ENCODE measurements around the gene ARPC1A.

The ARPC1A gene

DNA sequence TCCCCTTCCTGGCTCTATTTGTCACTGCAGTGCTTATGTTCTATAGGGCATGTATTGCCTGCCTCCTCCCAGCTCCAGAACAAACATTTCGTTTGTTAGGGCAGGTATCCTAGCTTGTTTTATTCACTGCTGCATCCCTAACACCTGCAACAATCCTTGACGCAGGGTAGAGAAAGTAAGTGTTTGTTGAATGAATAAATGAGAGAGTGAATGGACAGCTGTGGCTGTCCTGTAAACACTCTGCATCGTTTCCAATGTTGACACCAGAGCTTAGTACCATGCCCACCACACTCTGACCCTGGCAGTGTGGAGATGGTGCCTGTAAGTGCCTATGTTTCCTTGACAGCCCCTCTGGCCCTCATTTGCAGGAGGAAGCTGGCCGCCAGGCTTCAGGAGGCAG, 32.0 kb upstream of the ARPC1A start:
- H3K4me2 ChIP-seq = no peak overlapping the region
- H3K4me1 ChIP-seq = no peaks in the 10 kb centered on the region
- no peaks in the 10 kb centered on the region for H3K36me3 ChIP-seq
- no peak overlapping the region for H3K9ac ChIP-seq
- no peaks in the 10 kb centered on the region for H3K27me3 ChIP-seq
- H3K27ac ChIP-seq = no peak overlapping the region
- H4K20me1 ChIP-seq = no peaks in the 10 kb centered on the region; a peak in 1 of 22 replicates
- H3K9me3 ChIP-seq (replicated peaks in 1 of 11) = no peaks in the 10 kb centered on the region
- H3K4me3 ChIP-seq = no peak overlapping the region
- no peak for TF ChIP-seq Cebpa-rat (IDR thresholded peaks at IDR 0.05)

GRCh38 chr7:99296471-99296870, 29.2 kb upstream of the ARPC1A start:
- Histone ChIP-seq H4K20me1 (no peaks in the 10 kb centered on the region; a peak in 1 of 22 replicates), H3K36me3 (no peaks in the 10 kb centered on the region), H3K4me1 (peaks cover 0 to 3% (median 0%) of the 10 kb centered on the region in 10 experiments; a peak in 1 of 20 replicates), H3K27me3 (no peaks in the 10 kb centered on the region), H3K9me3 (replicated peaks in 1 of 11) (no peaks in the 10 kb centered on the region), H3K9ac (no peak overlapping the region), H3K4me3 (no peak overlapping the region), H3K27ac (no peak overlapping the region), H3K4me2 (no peak overlapping the region)
- TF ChIP-seq Cebpa-rat (IDR thresholded peaks at IDR 0.05) = no peak

DNA sequence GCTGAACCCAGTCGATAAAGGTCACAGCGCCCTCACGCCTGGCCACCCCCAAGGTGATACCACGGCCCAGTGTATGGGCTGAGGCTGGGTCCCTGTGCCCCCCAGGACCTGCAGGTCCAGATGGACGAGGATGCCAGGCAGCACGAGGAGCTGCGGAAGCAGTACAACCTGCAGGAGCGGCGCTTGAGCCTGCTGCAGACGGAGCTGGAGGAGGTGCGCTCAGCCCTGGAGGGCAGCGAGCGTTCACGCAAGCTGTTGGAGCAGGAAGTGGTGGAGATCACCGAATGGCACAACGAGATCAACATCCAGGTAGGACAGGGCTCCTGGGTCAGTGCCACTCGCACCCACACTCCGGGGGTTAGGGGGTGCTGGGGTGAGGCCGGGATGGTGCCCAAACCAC, 24.2 kb upstream of the ARPC1A start:
- Histone ChIP-seq H3K4me1 (peaks cover 4 to 22% (median 10%) of the 10 kb centered on the region in 10 experiments; a peak in 16 of 20 replicates), H3K4me3 (no peak overlapping the region), H3K27me3 (no peaks in the 10 kb centered on the region), H3K9ac (no peak overlapping the region), H4K20me1 (no peaks in the 10 kb centered on the region), H3K4me2 (no peak overlapping the region), H3K36me3 (no peaks in the 10 kb centered on the region), H3K9me3 (replicated peaks in 1 of 11) (no peaks in the 10 kb centered on the region), H3K27ac (no peak overlapping the region)
- TF ChIP-seq Cebpa-rat (IDR thresholded peaks at IDR 0.05) = no peak

- Histone ChIP-seq H3K9ac (no peak overlapping the region; a peak in 1 of 22 replicates), H3K4me1 (peaks cover 10 to 43% (median 30%) of the 10 kb centered on the region in 10 experiments; a peak in 18 of 20 replicates), H3K4me2 (peak overlapping the region in 10 of 11 experiments; percentile 0 to 77 (median 33); a peak in 13 of 22 replicates), H3K4me3 (no peak overlapping the region), H3K9me3 (replicated peaks in 1 of 11) (peaks cover 11 to 20% (median 14%) of the 10 kb centered on the region in 11 experiments; a peak in 20 of 22 replicates), H4K20me1 (no peaks in the 10 kb centered on the region), H3K36me3 (0 out of 22 replicates have a peak, but pooled peaks cover 0 to 10% (median 0%) of the 10 kb centered on the region in 11 experiments), H3K27ac (no peak overlapping the region), H3K27me3 (no peaks in the 10 kb centered on the region)
- TF ChIP-seq Cebpa-rat (IDR thresholded peaks at IDR 0.05) = no peak
These were observed 20.0 kb upstream of the ARPC1A start for GRCh38 chr7:99305473-99306260.

DNA sequence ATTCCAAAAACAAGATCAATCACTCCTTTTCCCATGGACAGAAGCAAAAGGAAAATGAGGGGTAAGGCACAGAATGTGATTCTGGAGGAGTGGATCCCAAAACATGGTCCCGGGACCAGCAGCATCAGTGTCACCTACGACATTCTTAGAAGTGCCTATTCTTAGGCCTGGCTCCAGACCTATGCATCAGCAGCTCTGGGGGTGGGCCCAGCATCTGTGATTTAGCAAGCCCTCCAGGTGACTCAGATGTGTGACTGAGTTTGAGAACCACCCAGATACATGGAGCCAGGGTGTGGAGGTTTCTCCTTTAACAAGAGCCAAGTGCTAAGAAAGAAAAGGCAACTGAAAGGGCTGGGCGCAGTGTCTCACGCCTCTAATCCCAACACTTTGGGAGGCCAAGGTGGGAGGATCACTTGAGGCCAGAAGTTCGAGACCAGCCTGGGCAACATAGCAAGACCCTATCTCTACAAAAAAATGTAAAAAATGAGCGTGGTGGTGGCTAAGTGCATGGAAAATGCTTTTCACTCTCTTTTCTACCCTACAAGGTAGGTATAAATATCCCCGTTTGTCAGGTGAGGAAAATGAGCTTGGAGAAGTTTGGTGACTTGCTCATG, 17.1 kb upstream of the ARPC1A start:
- Histone ChIP-seq H3K9me3 (replicated peaks in 1 of 11) (peaks cover 11 to 21% (median 15%) of the 10 kb centered on the region in 11 experiments; a peak in 20 of 22 replicates), H3K4me1 (peaks cover 10 to 46% (median 35%) of the 10 kb centered on the region in 10 experiments; a peak in 19 of 20 replicates), H3K27me3 (no peaks in the 10 kb centered on the region), H3K4me2 (peak overlapping the region in 8 of 11 experiments; percentile 15 to 77 (median 65); a peak in 13 of 22 replicates), H3K36me3 (0 out of 22 replicates have a peak, but pooled peaks cover 0 to 10% (median 0%) of the 10 kb centered on the region in 11 experiments), H4K20me1 (no peaks in the 10 kb centered on the region), H3K9ac (no peak overlapping the region), H3K27ac (no peak overlapping the region), H3K4me3 (no peak overlapping the region)
- TF ChIP-seq Cebpa-rat (IDR thresholded peaks at IDR 0.05) = no peak

DNA sequence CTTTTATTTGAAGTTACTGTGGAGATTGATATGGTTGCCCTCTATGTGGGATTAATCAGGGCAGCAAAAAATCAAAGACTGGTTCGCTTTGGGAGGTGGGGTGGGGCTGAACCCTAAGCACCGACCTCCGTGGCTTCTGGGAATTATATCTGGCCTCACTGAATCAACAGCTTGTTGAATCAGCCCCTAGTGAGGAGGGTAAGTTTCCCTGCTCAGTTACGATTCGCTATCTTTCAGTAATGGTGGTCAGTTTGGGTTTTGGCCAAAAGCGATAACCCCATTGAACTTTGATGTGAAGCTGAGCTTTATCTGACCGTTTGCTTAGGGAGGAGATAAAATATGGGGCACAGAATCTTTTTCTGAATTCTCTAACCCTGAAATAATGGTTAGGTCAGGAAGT, 16.6 kb upstream of the ARPC1A start:
- Histone ChIP-seq H3K36me3 (0 out of 22 replicates have a peak, but pooled peaks cover 0 to 10% (median 0%) of the 10 kb centered on the region in 11 experiments), H4K20me1 (no peaks in the 10 kb centered on the region), H3K27ac (no peak overlapping the region), H3K4me2 (no peak overlapping the region), H3K27me3 (no peaks in the 10 kb centered on the region), H3K4me3 (no peak overlapping the region), H3K9ac (no peak overlapping the region), H3K9me3 (replicated peaks in 1 of 11) (peaks cover 11 to 21% (median 15%) of the 10 kb centered on the region in 11 experiments; a peak in 20 of 22 replicates), H3K4me1 (peaks cover 10 to 46% (median 35%) of the 10 kb centered on the region in 10 experiments; a peak in 19 of 20 replicates)
- no peak for TF ChIP-seq Cebpa-rat (IDR thresholded peaks at IDR 0.05)

GRCh38 chr7:99310004-99310403, 15.7 kb upstream of the ARPC1A start:
- Histone ChIP-seq H3K4me2 (no peak overlapping the region), H3K4me1 (peaks cover 10 to 46% (median 35%) of the 10 kb centered on the region in 10 experiments; a peak in 19 of 20 replicates), H3K27me3 (no peaks in the 10 kb centered on the region), H3K9ac (no peak overlapping the region), H3K27ac (no peak overlapping the region), H3K36me3 (0 out of 22 replicates have a peak, but pooled peaks cover 0 to 10% (median 0%) of the 10 kb centered on the region in 11 experiments), H3K9me3 (replicated peaks in 1 of 11) (peaks cover 11 to 21% (median 15%) of the 10 kb centered on the region in 11 experiments; a peak in 20 of 22 replicates), H3K4me3 (no peak overlapping the region), H4K20me1 (no peaks in the 10 kb centered on the region)
- no peak for TF ChIP-seq Cebpa-rat (IDR thresholded peaks at IDR 0.05)

DNA sequence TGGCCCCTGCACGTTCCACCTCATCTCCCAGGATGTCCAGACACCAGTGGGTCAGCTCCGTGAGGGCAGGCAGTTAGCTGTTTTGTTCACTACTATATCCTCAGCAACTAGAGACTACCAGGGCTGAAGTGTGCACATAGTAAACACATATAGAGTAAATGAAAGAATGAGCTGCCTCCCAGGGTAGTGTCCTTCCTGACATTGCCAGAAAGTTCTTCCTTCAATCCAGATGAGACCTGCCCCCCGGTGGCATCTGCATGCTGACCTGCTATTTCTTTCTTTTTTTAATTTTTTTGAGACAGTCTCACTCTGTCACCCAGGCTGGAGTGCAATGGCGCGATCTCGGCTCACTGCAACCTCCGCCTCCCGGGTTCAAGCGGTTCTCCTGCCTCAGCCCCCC, 14.0 kb upstream of the ARPC1A start:
- H3K9ac ChIP-seq = no peak overlapping the region
- H3K9me3 ChIP-seq (replicated peaks in 1 of 11) = peaks cover 11 to 21% (median 15%) of the 10 kb centered on the region in 11 experiments; a peak in 20 of 22 replicates
- TF ChIP-seq Cebpa-rat (IDR thresholded peaks at IDR 0.05) = no peak
- no peak overlapping the region for H3K4me3 ChIP-seq
- peaks cover 0 to 32% (median 24%) of the 10 kb centered on the region in 10 experiments; a peak in 16 of 20 replicates for H3K4me1 ChIP-seq
- H3K27ac ChIP-seq = no peak overlapping the region
- H3K4me2 ChIP-seq = peak overlapping the region in 1 of 11 experiments; percentile 23; a peak in 2 of 22 replicates
- H3K27me3 ChIP-seq = no peaks in the 10 kb centered on the region
- H3K36me3 ChIP-seq = 0 out of 22 replicates have a peak, but pooled peaks cover 0 to 10% (median 0%) of the 10 kb centered on the region in 11 experiments
- no peaks in the 10 kb centered on the region for H4K20me1 ChIP-seq

Measured in BLaER1 treated with 17β-estradiol and CSF1 and Interleukin-3, amounts not matched to agents 10 nM and 100 nM (cell line).